AG09319 (cell line): ENCODE results near the gene STRN4.
"Not testable (repeated sequence)": the region's sequence is repeated elsewhere in the genome, so short reads cannot be mapped to it uniquely, and the experiment has no call there.

Experiments
- DNase-seq: peaks from one replicate; pipeline ENCODE4 v3.0.0-alpha.2; 2010; ENCODE audit warnings: low read depth; ENCODE audit errors: extremely low read depth
- TF ChIP-seq, protein P1 (sequence below): IDR thresholded peaks from 2 replicates; pipeline ENCODE4 v1.5.1; 2011; ENCODE audit warnings: low read depth, mild to moderate bottlenecking, inconsistent platforms, low read length, moderate library complexity

STRN4 gene

DNA sequence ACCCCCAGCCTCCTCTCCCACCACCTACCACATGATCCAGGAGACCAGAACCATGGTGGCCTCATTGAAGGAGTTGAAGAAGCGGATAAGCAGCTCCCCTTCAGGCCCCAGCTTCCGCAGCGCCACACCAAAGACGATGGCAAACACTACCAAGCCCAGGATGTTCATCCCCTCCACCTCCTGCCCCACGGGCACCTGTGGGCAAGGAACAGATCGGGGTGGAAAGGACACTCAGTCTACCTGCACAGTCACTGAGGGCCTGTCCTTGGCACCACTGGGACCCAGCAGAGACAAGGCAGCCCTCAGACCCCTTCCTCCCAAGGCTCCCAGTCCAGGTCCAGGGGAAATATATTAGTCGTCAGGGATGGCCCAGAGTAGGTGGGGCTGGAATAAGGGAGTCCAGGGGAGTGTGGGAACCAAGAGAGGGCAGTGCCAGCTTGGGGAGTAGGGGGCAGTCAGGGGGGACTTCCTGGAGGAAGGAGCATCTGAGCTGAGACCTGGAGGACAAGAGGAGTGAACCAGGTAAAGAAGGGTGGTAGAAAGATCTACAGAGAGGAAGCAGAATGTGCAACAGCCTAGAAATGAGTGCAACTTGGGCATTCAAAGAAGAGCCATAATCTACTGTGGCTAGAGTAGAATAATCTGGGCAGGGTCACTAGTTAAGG is 36.2 kb upstream of the STRN4 start:
- DNase-seq = no peak
- TF ChIP-seq, protein P1, sequence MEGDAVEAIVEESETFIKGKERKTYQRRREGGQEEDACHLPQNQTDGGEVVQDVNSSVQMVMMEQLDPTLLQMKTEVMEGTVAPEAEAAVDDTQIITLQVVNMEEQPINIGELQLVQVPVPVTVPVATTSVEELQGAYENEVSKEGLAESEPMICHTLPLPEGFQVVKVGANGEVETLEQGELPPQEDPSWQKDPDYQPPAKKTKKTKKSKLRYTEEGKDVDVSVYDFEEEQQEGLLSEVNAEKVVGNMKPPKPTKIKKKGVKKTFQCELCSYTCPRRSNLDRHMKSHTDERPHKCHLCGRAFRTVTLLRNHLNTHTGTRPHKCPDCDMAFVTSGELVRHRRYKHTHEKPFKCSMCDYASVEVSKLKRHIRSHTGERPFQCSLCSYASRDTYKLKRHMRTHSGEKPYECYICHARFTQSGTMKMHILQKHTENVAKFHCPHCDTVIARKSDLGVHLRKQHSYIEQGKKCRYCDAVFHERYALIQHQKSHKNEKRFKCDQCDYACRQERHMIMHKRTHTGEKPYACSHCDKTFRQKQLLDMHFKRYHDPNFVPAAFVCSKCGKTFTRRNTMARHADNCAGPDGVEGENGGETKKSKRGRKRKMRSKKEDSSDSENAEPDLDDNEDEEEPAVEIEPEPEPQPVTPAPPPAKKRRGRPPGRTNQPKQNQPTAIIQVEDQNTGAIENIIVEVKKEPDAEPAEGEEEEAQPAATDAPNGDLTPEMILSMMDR = no peak

DNA sequence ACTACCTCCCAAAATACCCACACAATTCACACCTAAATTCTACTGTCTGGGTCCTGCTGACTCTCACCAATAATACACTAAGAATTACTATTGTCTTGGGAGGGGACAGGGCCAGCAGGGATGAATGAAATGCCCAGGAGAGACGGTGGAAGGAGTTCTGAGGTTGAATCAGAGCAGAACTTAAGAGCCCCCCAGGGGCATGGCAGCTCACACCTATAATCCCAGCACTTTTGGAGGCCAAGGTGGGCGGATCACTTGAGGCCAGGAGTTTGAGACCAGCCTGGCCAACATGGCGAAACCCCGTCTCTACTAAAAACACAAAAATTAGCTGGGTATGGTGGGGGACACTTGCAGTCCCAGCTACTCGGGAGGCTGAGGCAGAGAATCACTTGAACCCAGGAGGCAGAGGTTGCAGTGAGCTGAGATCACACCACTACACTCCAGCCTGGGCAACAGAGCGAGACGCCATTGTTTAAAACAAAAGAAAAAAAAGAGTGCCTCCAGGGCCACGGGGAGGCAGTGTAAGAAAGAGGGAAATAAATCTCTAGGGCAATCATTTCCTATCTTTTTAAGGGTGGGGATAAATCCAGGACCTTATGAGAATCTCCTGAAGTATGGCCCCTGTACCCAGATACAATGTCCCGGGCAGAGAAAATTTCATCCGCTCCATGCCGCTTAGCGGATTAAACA is 31.9 kb upstream of the STRN4 start:
- not testable (repeated sequence) for DNase-seq

DNA sequence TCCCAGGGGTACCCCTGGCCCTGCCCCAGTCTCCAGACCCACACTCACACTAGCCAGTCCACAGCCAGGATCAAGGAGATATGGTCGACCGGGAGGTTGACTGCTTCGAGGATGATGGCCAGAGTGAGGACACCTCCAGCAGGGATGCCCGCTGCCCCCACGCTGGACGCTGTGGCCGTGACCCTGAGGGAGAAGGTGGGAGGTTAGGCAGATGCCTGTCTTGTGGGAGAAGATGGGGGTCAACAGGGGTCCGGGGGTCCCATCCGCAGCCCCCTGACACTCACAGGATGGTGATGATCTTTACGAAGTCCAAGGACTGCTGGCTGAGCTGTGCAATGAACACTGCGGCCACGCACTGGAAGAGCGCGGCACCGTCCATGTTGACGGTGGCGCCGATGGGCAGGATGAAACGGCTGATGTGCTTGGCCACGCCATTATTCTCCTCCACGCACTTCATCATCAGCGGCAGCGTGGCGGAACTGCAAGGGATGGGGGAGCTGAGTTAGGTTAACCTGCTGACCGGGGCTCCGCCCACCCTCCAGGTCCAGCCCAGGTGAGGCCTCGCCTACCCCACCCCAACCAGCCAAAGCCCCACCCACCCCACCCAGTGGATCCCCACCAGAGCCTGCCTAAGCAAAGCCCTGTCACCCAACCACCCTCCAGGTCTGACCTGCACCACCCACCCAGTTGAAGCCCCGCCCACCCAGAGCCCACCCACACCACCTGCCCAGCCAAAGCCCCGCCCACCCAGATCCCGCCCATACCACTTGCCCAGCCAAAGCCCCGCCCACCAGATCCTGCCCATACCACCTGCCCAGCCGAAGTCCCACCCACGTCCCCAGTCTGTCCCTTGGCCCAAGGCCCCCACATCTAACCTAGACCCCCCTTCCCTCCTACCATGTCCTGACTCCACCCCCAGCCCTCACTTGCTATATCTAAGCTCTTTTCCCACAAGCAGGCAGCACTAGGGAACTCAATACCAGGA is 31.0 kb upstream of the STRN4 start:
- DNase-seq = no peak

DNA sequence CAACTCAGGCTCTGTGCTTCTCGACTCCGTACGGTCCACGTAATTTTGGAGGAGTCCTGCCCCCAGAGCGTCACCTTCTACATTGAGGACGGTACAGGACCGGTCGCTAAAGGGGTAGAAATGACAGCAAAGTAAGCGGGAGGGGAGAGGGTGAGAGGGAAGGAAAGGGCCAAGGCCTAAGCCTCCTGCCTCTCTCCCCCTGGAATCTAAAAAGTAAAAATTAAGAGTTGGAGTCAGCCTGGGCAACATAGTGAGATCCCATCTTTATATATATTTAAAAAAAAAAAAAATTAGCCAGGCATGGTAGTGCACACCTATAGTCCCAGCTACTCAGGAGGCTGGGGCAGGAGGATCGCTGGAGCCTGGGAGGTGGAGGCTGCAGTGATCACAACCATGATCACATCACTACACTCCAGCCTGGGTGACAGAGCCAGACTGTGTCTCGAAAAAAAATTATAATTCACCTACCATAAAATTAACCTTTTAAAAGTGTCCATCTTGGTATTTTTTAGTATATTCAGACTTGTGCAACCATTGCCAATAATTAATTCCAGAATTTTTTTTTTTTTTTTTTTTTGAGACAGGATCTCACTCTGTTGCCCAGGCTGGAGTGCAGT is 29.5 kb upstream of the STRN4 start:
- TF ChIP-seq, protein P1 = no peak
- DNase-seq = no peak

More for the DNA sequence above, 31.0 kb upstream of the STRN4 start:
- TF ChIP-seq, protein P1 = no peak

DNA sequence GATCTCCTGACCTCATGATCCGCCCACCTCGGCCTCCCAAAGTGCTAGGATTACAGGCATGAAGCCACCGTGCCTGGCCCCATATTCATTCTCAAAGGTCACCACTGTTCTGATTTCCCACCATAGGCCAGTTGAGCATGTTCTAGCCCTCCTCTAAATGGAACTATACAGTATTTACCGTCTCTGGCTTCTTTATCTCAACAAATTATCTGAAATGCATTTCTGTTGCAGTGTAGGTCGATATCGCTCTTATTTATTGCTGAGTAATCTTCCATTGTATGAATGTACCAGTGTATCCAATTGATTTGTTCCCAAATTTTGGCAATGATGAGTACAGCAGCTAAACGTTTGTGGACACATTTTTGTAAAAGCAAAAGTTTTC is 26.8 kb upstream of the STRN4 start:
- DNase-seq = no peak
- TF ChIP-seq, protein P1 = no peak

DNA sequence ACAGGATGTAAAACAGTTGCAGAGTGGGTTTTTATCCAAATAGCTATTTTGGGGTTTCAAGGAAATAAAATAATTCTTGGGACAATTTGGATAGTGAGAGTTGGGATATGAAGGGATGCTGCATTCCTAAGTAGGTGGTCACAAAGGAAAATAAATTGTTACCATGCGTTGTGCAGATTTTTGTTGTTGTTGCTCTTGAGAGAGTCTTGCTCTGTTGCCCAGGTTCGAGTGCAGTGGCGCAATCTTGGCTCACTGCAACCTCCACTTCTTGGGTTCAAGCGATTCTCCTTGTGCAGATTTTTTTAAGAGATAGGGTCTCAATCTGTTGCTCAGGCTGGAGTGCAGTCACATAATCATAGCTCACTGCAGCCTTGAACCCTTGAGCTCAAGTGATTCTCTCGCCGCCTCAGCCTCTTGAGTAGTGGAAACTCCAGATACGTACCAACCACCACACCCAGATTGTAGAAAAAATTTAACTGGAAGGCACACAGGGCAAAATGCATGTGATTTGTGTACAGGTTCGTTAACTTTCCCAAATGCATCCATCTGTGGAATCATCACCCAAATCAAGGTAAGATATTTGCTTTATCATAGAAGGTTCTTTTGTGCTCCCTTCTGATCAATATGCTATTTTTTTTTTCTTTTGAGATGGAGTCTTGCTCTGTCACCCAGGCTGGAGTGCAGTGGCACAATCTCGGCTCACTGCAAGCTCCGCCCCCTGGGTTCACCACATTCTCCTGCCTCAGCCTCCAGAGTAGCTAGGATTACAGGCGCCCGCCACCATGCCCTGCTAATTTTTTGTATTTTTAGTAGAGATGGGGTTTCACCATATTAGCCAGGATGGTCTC is 26.1 kb upstream of the STRN4 start:
- DNase-seq = no peak
- TF ChIP-seq, protein P1 = no peak

DNA sequence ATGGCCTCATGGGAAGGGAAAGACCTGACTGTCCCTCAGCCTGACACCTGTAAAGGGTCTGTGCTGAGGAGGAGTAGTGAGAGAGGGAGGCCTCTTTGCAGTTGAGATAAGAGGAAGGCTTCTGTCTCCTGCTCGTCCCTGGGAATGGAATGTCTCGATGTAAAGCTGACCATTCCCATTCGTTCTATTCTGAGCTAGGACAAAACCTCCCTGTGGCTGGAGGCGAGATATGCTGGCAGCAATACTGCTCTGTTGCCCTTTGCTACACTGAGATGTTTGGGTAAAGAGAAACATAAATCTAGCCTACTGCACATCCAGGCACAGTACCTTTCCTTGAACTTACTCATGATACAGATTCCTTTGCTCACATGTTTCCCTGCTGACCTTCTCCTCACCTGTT is 22.5 kb upstream of the STRN4 start:
- DNase-seq = not testable (repeated sequence)
